B cell (primary cell): ENCODE measurements around the gene SLC18A3.

Source experiments
- EZH2 ChIP-seq: IDR thresholded peaks from 2 replicates; pipeline ENCODE4 v1.6.1; 2012; ENCODE audit warnings: borderline replicate concordance, low read depth, mild to moderate bottlenecking, moderate library complexity, low read length; ENCODE audit not compliant: insufficient read depth, poor library complexity, severe bottlenecking
- TF ChIP-seq, protein P1 (sequence below): fragments of 200-600 bp; IDR thresholded peaks from one replicate; pipeline ENCODE4 v1.8.0; 2022; ENCODE audit warnings: antibody characterized with exemption, mild to moderate bottlenecking

GRCh38 chr10:49647985-49648795 is 38.1 kb downstream of the SLC18A3 start:
- TF ChIP-seq, protein P1, sequence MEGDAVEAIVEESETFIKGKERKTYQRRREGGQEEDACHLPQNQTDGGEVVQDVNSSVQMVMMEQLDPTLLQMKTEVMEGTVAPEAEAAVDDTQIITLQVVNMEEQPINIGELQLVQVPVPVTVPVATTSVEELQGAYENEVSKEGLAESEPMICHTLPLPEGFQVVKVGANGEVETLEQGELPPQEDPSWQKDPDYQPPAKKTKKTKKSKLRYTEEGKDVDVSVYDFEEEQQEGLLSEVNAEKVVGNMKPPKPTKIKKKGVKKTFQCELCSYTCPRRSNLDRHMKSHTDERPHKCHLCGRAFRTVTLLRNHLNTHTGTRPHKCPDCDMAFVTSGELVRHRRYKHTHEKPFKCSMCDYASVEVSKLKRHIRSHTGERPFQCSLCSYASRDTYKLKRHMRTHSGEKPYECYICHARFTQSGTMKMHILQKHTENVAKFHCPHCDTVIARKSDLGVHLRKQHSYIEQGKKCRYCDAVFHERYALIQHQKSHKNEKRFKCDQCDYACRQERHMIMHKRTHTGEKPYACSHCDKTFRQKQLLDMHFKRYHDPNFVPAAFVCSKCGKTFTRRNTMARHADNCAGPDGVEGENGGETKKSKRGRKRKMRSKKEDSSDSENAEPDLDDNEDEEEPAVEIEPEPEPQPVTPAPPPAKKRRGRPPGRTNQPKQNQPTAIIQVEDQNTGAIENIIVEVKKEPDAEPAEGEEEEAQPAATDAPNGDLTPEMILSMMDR: no peak
- TF ChIP-seq EZH2: no peak
